Panc1 (cell line): ENCODE data around the gene ZFAND3.

Source experiments
- CTCF ChIP-seq: fragments of 450-650 bp; IDR thresholded peaks from 2 replicates; pipeline ENCODE4 v1.5.1; 2017; ENCODE audit warnings: mild to moderate bottlenecking
- POLR2AphosphoS5 ChIP-seq: IDR thresholded peaks from 2 replicates; pipeline ENCODE4 v1.6.1; 2012; ENCODE audit warnings: mild to moderate bottlenecking, low read depth, low read length, moderate library complexity
- SIN3A ChIP-seq: IDR thresholded peaks from 2 replicates; pipeline ENCODE4 v1.6.1; 2012; ENCODE audit warnings: low read depth, mild to moderate bottlenecking, low read length, moderate library complexity, borderline replicate concordance; ENCODE audit not compliant: insufficient read depth

GRCh38 chr6:38148606-38149005 is 329.1 kb downstream of the ZFAND3 start:
- TF ChIP-seq CTCF: no peak
- TF ChIP-seq SIN3A: no peak
- no peak for TF ChIP-seq POLR2AphosphoS5
